GM19467 (cell line): ENCODE results near the gene SGPL1.

Source experiments
- ATAC-seq: cut with Tn5 transposase; IDR thresholded peaks from one replicate; pipeline ENCODE4 v1.9.1; 2021; ENCODE audit warnings: mild to moderate bottlenecking, moderate library complexity; ENCODE audit not compliant: unreplicated experiment

SGPL1 gene

DNA sequence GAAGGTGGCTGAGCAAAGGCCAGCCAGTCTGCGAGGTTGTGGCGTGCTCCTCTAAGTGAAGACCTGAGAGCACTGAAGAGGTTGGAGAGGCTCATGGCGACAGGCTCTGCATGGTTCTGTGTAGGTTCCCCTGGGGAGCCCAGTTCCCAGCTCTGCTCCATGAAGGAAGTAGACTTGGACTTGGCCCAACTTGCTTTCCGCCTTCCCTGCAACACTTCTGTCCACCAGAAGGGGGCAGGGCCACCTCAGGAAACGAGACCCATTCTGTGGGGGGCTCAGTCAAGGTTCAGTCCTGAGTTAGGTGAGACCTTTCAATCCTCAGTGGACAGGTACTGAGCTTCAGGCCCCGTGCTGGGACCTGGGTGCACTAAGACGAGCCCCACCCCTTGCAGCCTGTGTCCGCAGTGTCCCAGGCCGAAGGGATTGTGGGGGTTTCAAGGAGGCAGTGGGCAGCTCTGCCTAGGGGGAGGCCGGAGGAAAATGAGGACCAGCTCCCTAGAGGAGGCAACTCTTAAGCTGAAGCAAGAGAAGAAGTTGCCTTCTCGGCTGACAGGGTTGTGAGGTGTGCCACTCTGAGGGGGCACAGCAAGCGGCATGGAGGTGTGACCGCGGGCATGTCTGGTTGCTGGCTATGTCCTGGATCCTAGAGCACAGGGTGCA, 87.6 kb downstream of the SGPL1 start:
- ATAC-seq = no peak

DNA sequence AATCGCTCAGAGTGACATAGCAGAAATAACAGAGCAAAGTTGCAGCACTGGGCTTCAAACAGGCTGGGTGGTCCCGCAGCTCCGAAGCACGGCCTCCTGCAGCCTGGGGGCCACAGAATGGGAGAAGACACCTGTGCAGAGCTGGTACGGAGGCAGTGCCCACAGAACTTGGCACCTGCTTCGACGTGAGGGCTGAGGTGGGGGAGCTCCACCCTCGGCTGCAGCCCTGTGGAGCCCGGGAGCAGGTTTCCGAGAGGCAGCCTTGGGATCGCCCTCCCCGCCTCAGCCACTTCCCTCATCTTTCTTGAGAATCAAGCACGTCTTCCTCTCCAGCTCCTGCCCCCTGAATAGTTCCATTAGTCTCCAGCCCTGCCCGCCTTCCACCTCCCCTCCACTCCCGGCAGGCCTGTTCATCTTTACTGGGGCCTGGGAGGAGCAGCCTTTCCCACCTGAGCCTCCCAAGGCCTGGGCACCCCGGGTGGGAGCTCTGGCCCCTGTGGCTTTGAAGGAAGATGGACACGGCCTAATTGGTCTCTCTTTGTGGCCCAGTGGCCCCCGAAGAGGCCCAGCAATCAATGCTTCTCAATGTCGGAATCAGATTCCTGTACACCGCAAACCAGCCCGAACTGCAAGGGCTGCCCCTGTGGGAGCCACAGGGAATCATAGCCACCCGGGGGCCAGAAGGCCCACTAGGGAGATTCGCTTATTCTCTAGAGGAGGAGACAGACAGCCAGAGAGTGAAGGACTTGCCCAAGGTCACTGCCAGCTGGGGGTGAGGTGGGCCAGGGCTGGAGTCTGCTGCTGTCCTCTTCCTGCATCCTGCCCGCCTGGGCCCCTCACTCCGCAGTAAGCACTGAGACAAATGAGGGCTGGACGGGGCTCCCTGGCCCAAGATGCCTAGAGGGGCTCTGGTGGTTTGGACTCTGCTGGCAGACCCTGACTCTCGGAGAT, 89.6 kb downstream of the SGPL1 start:
- ATAC-seq = no peak

DNA sequence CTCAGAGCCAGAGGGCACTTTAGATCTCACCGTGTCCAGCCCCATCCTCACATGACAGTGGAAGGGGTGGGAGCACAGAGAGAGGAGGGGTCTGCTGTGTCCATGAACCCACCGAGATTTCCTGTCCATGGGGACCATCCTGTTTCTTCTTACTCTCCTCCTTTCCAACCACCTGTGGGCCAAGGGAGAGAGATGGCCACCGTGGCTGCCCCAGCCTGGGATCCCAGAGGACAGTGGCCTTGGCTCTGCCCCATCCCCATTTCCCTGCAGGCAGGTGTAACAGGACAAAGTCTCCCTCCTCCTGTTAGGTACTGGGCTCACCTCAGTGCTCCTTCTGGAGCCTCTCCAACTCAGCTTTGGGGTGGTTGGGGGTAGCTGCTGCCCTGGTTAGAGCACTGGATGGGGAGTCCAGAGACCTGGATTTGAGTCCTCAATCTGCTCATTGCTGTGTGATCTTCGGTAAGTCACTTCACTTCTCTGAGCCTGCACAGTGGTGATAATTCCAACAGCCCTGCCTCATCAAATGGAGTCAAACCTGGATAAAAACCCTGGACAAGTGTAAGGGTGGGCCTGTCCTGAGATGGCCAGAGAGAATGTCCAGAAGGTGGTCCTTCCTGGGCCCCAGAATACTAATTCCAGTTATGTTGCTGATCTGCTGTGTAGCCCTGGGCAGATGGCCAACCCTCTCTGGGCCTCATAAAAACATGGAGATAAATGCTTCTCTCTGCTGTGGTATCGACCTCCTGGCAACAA, 90.5 kb downstream of the SGPL1 start:
- ATAC-seq = no peak

DNA sequence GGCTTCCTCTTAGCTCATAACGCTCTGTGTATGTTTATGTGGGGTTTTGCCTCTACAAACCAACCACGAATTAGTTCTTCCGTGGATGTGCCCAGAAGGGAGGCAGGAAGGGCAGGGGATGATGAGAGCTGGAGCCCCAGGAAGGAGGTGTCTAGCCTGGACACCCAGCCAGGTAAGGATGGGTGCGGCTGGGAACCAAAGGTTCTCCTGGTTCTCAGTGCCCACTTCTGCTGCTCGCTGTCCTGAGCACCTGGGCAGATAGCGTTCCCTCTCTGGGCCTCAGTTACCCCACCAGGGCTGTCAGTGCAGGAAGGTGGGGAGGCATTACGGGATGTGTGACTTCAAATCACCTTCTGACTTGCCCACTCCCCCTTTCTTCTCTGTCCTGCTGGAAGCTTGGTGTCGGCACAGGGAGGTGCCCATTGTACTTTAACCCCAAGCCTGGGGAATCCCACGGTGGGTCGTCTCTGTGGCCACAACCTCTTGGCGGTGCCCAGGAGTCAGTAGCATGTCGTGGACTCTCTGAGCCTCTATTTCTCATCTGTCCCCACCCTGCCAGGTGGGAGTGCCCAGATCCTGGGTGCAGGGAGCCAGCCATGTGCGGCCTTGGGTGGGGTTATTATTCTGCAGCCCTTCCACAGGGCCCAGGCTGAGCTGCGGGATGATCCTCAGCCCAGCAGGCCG, 91.3 kb downstream of the SGPL1 start:
- ATAC-seq = no peak

DNA sequence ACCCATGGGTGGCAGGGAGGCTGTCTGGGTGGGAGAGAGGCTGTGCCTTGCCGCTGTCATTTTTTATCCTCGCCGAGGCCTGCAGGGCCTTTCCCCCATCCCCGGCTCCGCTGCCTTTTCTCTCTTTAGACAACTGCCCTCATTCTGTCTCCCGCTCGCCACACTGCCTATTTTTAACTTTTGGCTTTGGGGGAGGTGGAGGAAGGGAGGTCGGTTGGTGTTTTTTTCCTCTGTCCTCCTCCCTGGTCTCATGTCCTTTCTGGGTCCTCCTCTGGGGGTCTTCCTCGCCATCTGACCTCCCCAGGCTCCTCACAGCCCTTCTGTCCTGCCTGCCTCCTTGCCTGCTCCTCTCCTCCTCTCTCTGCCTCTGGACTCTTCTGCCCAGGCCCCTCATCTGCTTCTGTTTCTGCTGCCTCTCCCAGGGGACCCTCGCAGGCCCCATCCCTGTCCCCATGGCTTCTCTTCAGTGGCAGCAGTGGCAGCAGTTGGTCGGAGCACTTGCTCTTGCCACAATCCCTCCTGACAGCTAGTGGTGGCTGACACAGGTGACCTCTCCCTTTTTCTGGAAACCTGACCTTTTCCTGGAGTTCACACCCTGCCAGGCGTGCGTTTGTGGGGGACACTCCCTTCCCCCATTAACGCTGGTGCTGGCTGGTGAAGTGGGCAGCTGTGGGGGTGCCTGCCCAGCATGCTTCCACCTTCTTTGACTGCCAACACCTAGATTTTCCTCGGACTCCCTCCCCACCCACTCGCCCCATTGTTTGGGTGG, 92.1 kb downstream of the SGPL1 start:
- no peak for ATAC-seq

DNA sequence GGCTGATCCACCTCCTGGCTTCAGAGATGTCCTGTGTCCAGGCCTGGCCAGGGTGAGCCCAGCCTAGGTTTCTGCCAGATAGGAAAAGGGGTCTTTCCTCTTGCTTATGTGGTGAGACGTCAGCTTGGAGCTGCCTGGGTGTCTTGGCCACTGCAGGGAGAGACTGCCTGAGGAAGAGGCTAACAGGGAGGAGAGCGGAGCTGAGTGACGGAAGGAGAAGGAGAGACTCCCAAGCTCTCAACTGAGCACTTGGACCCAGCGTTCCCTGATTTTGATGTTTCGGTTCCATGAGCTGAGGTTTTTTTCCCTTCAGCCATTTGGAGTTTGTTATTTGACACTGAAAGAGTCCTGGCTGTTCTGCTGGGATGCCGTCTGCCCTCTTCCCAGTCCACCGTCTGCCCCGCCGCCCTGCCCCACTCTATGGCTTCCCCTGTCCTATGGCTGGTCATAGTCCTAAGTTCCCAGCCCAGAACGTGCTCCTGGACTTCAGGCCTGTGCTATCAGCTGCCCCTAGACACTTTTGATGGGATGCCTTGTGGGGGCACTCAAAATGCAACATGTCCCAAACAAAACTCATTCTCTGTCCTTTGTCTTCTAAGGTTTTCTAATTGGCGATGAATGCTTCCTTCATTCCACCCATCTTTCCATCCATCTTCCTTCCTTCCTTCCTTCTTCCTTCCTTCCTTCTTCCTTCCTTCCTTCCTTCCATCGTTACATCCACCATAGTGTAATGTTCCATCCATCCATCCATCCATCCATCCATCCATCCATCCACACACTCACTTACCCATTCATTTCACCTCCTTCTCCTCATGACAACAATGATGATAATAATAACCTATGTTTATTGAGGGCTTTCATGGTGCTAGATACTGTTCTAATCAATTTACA, 92.9 kb downstream of the SGPL1 start:
- ATAC-seq = no peak

DNA sequence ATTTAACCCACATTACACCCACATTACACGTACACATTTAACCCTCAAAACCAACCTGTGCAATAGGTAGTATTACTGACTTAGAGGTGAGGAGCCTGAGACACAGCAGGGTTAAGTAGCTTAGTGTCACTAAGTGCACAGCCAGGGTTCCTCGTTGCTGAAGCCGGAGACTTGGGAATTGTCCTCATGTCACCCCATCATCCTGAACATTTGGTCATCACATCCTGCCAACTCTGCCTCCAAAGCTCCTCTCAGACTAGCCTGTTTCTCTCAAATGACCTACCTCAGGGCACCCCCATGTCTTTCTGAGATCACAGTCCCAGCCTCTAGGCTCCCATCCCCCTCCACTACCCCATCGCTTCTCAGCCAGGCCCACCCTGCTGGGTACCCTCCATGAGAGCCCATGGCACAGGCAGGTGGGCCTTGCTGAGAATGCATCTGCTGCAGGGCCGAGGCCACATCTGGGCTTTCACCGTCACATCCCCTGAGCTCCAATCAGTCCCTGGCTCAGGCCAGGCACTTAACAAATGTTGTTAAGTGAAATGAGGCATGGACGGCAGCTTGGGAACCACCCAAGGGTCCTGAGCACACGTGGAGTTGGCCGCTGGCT, 93.7 kb downstream of the SGPL1 start:
- no peak for ATAC-seq

DNA sequence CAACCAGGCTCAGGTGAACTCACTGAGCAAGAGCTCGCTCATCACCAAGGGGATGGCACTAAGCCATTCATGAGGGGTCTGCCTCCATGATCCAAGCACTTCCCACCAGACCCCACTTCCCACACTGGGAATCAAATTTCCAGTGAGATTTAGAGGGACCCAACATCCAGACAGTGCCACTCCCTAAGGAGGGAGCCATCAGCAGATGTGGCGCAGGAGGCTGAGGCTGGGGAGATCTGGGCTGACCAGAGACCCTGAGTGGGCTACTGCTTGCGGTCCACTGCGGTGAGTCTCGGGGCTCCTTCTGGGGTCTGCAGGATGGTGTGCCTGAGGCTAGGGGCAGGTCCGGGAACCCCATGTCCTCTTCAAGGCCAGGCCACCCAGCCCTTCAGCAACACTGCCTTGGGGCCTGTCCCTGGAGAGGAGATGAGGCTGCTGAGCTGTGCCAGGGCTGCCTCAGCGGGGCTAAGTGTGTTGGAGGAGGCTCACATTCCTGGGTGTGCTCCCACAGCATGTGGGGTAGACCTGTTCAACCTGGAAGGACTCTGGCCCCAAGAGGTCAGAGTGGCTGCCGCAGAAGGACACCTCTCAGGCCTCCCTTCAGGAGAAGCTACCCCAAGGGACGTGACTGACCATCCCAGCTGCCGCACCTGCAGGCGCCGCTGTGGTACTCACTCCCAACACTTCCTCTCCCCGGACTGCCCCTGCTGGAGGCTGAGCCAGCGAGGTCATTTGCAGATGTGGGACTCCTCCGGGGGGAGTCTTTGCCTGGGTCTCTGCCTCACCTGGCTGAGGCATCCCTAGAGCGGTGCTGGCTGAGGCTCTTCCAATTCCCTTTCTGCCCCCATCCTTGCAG, 95.0 kb downstream of the SGPL1 start:
- ATAC-seq = no peak

DNA sequence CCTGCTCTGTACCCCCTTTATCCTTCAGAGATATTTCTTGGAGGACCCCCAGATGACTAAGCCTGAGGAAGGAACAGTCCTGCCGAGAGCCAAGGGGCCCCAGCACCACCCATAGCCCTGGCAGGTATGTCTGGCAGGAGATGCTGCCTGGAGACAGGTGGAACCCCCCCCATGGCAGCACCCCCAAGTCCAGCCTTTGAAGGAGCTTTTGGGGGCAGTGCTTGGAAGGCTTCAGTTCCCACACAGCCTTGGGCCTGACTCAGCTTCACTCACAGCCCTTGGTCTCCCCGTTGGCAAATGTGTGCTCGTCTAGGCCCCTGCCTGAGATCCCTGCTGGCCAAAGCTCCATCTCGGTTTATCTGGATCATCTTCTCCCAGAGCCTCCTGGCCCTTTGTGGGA, 95.6 kb downstream of the SGPL1 start:
- ATAC-seq = no peak

DNA sequence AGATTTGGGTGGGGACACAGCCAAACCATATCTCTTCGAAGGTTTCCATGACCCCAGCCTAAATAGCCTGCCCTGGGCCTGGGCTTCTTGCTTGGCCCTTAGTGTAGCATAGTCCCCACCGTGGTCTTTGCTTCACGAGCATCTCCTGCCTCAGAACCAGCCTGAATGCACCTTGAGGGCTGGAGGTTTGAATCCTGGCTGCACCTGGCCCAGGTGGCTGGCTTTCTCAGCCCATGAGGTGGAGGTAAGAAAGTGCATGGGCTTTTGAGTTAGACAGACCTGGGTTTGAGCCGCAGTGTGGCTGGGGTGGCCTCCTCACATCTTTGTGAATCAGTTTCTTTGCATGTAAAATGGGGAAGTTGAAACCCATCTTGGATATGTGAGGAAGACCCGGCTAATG, 96.8 kb downstream of the SGPL1 start:
- no peak for ATAC-seq

DNA sequence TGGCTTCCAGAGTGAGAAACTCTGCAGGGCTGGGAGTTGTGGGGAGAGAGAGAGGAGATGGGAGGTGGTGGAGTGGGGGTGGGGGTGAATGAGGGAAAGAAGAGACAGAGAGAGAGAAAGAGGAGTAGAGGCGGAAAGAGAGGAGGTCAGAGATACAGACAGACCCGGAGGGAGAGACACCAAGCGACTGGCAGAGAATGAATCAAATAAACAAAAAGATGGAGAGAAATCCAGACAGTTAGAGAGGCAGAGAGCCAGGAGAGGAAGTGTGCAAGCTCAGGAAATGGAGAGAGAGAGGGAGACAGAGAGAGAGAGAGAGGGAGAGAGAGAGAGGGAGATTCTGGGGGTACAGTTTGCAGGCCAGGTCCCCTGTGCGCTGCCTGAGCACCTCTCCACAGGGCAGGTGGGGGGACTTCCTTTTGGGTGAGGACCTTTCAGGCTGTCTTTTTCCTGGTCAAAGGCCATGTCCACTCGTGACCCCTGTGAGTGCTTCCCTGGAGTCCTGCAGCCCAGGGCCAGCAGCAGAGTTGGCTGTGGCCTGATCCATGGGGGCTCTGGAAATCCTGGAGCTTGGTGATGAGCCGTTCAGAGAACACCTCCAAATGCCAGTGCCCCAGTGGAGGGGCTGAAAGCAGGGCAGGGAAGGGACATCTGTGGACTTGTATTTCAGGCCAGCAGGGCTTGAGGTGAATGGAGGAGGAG, 97.6 kb downstream of the SGPL1 start:
- no peak for ATAC-seq

DNA sequence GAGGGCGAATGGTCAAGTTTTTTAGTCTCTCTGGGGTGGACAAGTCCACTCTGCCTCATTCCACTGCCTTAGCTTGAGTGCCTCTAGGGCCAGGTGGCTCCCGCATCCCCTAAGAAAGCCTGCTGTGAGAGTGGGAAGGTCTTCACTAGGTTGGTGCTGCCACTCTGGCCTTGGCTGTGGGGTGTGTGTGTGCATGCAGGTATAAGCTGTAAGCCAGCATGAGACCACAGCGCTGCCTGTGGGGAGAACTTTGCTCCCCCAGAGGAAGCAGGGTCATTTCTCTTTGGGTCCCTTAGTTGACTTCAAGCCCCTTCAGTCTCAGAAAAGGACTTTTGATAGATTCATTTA, 98.1 kb downstream of the SGPL1 start:
- no peak for ATAC-seq

DNA sequence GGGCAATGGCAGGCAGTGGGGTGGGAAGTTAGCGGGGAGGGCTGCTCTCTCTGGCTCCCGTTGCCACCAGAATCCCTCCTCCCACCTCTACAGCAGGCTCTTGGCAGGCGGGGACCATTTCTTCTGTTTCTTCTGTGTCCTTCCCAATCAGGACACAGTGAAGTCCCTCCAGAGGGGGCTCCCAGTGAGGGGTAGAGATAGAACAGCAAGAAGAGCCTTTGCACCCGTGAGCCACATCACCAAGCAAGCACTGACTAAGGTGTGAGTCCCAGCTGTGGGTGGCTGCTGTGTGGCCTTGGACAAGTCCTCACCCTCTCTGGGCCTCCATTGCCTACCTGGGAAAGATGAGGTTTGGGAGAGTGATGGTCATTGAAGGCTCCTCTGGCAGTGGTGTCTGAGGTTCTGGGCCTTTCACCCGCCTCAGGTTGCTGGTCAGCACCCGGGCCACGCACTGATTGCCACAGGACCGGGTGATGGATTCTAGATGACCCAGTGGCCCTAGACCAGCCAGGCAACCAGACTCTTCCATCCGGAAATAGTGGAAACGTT, 98.6 kb downstream of the SGPL1 start:
- no peak for ATAC-seq

DNA sequence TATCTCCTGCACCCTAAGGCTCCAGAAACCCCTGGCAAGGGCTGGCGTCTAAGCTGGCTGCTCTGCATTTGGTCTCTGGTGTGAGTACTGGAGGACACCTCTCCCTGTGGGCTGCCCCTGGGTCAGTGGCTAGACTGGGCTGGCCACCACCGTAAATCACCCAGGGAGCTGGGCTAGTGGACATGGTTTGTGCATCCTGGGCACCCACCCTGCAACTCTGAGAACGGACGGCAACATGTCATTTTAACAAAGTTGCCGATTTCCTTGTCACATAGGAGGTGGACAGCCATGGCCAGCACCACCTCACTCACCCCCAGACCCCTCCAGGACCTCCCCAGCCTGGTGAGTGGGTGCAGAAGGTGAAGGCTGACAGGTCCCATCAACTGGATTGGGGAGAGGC, 99.5 kb downstream of the SGPL1 start:
- no peak for ATAC-seq

DNA sequence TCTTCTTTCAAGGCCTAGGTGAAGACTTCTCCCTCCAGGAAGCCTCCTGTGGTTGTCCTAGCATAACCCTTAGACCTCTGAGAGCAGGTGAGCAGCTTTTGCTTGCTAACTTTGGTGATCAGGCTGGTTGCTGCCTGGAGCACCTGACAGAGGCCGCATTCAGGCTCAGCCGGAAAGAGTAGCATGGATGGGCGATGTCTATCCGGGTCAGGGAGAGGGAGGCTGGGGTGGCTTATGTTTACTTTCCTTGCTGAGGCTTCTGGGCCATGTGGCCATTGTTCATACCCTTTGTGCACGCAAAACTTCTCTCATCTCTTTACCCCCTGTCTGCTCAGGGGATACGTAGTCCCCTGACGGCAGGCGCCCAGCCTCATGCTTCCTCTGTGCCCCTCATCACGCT, 100.1 kb downstream of the SGPL1 start:
- ATAC-seq = no peak

DNA sequence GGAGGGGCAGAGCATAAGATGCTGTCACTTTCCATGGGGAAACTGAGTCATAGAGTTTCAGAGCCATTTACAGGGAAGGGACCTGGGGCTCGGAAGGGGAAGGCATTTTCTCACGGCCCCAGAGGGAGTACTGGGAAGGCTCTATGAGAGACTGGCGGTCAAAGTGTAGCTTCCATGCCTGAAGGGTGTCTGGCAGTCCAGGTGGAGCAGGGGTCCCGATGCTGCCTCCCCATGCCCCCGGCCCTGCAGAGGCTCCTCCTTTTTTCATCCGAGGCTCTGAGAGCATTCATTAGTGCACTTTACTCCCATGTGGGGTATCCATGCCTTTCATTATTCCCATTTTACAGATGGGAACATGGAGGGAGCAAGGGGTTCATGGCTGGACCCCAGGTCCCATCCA, 100.5 kb downstream of the SGPL1 start:
- no peak for ATAC-seq

DNA sequence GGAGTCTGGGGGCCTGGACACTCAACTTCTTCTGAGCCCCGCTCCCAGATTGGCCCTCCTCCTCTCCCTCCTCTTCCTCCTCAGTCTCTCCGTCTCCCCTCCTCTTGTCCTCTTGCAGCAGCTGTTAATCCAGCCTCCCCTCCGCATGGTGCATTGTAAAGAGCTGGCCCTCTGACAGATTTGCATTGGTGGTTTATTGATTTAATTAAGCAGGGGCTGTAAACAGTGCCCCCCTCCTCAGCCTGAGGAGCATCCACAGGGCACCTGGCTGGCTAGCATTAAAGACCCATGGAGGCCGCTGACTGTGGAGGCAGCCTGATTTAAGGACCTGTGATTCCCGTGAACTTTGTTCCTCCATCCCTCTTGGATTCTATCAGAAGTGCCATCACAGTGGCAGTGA, 101.5 kb downstream of the SGPL1 start:
- no peak for ATAC-seq
